ENCODE results near the gene ADAMTSL3. TPM values are rescaled to one million over a fixed set of nuclear protein-coding genes. Genes with fewer than 3 reads are reported as not detected.
A peak's percentile ranks its signal among the peaks of the same experiment; 100 is the strongest.

The ADAMTSL3 gene
- total RNA-seq, 1 donor: 2.0 TPM

DNA sequence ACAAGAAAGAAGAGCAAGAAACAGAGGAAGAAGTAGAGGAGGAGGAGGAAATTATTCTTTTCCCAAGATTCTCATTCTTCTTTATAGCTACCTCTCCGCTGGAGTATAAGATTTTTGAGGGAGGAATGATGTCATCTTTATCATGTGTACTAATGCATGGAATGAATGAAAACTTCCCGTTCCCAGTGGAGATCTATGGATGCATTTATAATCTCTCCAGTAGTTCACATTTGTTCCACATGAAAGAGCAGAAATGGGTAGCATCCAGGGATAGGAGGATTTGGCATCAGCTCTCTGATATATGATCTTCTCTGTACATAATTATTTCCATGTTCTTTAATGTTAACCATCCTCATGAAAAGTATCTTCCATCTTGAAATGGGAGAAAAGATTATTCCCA lies 244.4 kb downstream of the ADAMTSL3 start:
- H3K4me3 ChIP-seq (ENCODE audit: low read depth, low read length): no peak overlapping the region
- TF ChIP-seq, protein P1, sequence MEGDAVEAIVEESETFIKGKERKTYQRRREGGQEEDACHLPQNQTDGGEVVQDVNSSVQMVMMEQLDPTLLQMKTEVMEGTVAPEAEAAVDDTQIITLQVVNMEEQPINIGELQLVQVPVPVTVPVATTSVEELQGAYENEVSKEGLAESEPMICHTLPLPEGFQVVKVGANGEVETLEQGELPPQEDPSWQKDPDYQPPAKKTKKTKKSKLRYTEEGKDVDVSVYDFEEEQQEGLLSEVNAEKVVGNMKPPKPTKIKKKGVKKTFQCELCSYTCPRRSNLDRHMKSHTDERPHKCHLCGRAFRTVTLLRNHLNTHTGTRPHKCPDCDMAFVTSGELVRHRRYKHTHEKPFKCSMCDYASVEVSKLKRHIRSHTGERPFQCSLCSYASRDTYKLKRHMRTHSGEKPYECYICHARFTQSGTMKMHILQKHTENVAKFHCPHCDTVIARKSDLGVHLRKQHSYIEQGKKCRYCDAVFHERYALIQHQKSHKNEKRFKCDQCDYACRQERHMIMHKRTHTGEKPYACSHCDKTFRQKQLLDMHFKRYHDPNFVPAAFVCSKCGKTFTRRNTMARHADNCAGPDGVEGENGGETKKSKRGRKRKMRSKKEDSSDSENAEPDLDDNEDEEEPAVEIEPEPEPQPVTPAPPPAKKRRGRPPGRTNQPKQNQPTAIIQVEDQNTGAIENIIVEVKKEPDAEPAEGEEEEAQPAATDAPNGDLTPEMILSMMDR (IDR thresholded peaks at IDR 0.05; ENCODE audit: insufficient read depth, low read length): no peak
- DNase-seq (ENCODE audit: low read depth): no peak

DNA sequence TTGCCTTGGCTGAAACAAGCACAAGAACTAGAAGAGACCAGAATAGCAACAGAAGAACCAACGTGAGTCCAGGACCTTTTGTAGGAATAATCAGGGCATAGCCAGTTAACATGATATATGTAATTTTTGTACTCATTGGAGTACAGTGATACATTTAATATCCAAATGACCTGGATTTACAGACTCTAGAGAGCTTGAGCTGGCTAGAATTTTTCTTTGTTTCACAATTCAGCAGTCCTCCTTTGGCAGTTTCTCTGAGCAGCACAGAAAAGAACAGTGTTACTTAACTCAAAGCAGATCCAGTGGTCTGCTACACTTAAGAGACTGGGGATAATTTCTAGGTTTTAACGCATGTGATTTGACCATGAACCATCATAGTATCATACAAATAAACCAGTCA lies 245.7 kb downstream of the ADAMTSL3 start:
- DNase-seq (ENCODE audit: low read depth): no peak
- no peak overlapping the region for H3K4me3 ChIP-seq (ENCODE audit: low read depth, low read length)
- TF ChIP-seq, protein P1 (IDR thresholded peaks at IDR 0.05; ENCODE audit: insufficient read depth, low read length): no peak

DNA sequence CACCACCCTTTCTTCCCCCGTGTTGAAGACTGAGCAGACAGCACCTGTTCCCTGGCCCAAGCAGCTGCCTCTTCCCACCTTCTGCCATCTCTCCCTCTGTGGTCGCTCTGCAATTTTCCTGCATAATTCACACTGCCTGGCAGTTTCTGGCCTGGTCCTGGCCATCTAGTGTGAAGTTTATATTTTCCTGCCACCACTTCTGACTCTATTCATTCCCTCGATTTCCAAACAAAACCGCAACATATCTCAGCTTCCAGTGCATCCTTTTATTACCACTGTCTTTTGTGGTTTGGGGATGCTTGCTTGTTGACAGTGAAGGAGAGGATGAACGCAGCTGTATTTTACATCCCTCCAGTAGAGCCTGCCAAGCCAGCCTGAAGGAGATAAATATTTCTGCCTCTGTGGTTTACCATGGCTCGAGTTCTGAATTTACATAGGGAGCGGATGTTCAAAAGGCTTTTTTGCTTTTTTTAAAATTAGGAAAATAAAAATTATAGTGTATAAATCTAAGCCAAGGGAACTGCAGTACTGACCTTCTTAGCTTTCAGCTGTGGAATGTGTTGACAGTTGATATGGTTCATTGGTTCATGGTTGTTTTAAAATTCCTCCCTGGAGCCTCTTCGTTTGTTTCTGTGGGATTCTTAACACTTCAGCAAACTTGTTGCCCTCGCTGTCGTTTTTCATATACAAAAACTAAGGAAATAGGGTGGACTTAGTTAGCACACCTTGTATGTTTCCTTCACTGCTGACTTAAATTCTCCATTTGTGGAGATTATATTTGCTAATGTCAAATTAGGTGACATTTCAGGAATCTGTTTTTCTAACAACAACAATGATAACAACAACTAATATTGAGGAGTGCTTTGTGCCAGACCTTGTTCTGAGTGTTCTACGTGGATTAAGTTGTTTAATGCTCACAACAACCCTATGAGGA lies 250.5 kb downstream of the ADAMTSL3 start:
- no peak overlapping the region for H3K4me3 ChIP-seq (ENCODE audit: low read depth, low read length)
- peak; percentile 48 for DNase-seq (ENCODE audit: low read depth)
- TF ChIP-seq, protein P1 (IDR thresholded peaks at IDR 0.05; ENCODE audit: insufficient read depth, low read length): no peak

DNA sequence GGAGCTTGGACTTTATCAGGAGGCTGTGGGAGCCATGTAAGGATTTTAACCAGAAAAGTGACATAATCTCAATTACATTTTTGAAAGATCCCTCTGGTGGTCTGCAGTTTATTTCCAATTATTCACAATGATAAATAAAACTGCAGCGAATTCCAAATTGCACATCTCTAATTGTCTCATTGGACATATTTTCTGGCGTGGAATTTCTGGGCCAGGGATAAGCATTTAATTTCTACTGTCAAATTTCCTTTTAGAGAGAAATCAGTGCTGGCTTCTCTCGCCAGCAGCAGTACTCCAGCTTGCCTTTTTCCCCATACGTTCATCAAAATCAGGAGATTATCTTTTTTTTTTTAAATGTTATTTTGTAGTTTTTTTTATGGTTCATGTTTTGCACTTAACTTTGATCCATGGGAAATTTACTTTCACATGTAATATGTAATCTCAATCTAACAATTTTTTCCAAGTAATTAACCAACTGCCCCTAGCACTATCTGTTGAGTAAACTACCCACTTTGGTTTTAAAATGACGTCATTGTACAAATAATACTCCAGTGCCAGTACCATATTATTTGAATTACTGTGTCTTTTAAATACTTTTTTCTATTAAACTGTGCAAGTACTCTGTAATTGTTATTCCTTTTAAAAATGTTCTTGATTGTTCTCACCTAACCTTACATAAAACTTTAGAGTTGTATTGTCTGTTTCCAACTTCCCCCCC lies 251.8 kb downstream of the ADAMTSL3 start:
- no peak for DNase-seq (ENCODE audit: low read depth)
- H3K4me3 ChIP-seq (ENCODE audit: low read depth, low read length): no peak overlapping the region
- TF ChIP-seq, protein P1 (IDR thresholded peaks at IDR 0.05; ENCODE audit: insufficient read depth, low read length): no peak

- no peak for DNase-seq (ENCODE audit: low read depth)
These were observed 257.4 kb downstream of the ADAMTSL3 start for GRCh38 chr15:83911345-83911744.

DNA sequence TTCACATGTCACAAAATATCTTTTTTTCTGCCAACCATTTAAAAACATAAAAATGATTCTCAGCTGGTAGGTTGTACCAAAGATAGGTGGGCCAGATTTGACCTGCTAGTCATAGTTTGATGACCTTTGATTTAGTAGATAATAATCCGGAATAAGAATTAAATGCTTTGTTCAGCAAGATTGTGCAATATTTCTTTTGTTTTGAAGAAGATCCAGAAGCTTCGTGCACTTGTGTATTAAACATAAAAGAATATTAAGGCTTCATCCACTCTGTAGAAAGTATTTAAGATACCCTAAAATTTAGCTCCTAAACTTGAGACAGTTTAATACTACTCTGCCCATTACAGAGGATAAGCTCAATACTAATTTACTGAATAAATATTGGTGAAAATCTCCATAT lies 258.4 kb downstream of the ADAMTSL3 start:
- no peak for DNase-seq (ENCODE audit: low read depth)
- TF ChIP-seq, protein P1 (IDR thresholded peaks at IDR 0.05; ENCODE audit: insufficient read depth, low read length): no peak
- no peak overlapping the region for H3K4me3 ChIP-seq (ENCODE audit: low read depth, low read length)

More at GRCh38 chr15:83911345-83911744, 257.4 kb downstream of the ADAMTSL3 start:
- TF ChIP-seq, protein P1 (IDR thresholded peaks at IDR 0.05; ENCODE audit: insufficient read depth, low read length): no peak
- H3K4me3 ChIP-seq (ENCODE audit: low read depth, low read length): no peak overlapping the region

All from fibroblast of the aortic adventitia (primary cell).